ENCODE data around the gene PSG3.
"Not testable (repeated sequence)": the region's sequence is repeated elsewhere in the genome, so short reads cannot be mapped to it uniquely, and the experiment has no call there.

PSG3 gene

GRCh38 chr19:42693760-42694350 lies 46.4 kb downstream of the PSG3 start:
- DNase-seq = no peak

- peak in 1 of 5 donors; percentile 7 for DNase-seq
Measured at GRCh38 chr19:42683917-42684513, 56.3 kb downstream of the PSG3 start.

GRCh38 chr19:42676326-42676725 lies 64.0 kb downstream of the PSG3 start:
- not testable (repeated sequence) for DNase-seq

GRCh38 chr19:42674549-42674948 lies 65.7 kb downstream of the PSG3 start:
- not testable (repeated sequence) for DNase-seq

Data from T-helper 1 cell (primary cell).